ENCODE measurements around the gene KBTBD6.

DNA sequence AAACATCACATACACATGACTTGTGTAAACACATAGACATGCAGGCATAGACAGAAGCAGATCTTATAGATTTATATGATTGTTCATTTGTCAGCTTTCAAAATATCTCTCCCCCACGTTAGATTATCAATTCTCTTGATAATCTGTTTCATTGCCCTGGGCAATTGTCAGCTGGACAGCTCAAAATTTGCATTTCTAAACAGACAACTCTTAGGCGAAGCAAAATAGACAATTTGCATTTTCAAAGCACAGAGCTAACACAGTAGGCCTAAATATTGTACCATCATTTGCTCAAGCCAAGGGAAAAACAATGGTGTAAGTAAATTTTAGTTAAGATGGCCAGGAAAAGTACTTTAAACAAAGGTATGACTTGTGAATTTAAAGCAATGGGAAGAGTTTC, 24.0 kb upstream of the KBTBD6 start:
- TF ChIP-seq, protein P1, sequence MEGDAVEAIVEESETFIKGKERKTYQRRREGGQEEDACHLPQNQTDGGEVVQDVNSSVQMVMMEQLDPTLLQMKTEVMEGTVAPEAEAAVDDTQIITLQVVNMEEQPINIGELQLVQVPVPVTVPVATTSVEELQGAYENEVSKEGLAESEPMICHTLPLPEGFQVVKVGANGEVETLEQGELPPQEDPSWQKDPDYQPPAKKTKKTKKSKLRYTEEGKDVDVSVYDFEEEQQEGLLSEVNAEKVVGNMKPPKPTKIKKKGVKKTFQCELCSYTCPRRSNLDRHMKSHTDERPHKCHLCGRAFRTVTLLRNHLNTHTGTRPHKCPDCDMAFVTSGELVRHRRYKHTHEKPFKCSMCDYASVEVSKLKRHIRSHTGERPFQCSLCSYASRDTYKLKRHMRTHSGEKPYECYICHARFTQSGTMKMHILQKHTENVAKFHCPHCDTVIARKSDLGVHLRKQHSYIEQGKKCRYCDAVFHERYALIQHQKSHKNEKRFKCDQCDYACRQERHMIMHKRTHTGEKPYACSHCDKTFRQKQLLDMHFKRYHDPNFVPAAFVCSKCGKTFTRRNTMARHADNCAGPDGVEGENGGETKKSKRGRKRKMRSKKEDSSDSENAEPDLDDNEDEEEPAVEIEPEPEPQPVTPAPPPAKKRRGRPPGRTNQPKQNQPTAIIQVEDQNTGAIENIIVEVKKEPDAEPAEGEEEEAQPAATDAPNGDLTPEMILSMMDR (conservative IDR thresholded peaks at IDR 0.05; ENCODE audit: low read length), result no peak
- TF ChIP-seq EZH2phosphoT487 (IDR thresholded peaks at IDR 0.05; ENCODE audit: borderline replicate concordance, low read depth, low read length), result no peak

All from OCI-LY7 (cell line).